Ishikawa (cell line): Measurements from ENCODE around the gene OPCML.

Experiments
- CEBPB ChIP-seq: IDR thresholded peaks from 2 replicates; pipeline ENCODE4 v1.6.1; 2012
- CREB1 ChIP-seq: IDR thresholded peaks from 2 replicates; pipeline ENCODE4 v1.6.1; 2012; ENCODE audit warnings: low read depth
- EP300 ChIP-seq: IDR thresholded peaks from 2 replicates; pipeline ENCODE4 v1.6.1; 2012; ENCODE audit warnings: borderline replicate concordance
- NFIC ChIP-seq: IDR thresholded peaks from 2 replicates; pipeline ENCODE4 v1.6.1; 2012
- RAD21 ChIP-seq: IDR thresholded peaks from 2 replicates; pipeline ENCODE4 v1.6.1; 2012; ENCODE audit warnings: low read depth
- TAF1 ChIP-seq: IDR thresholded peaks from 2 replicates; pipeline ENCODE4 v1.6.1; 2012; ENCODE audit warnings: low read depth, mild to moderate bottlenecking
- TEAD4 ChIP-seq: IDR thresholded peaks from 2 replicates; pipeline ENCODE4 v1.6.1; 2012
- YY1 ChIP-seq: IDR thresholded peaks from 2 replicates; pipeline ENCODE4 v1.6.1; 2012; ENCODE audit warnings: low read depth
- ZBTB7A ChIP-seq: IDR thresholded peaks from 2 replicates; pipeline ENCODE4 v1.6.1; 2012; ENCODE audit warnings: low read depth
- TF ChIP-seq, protein P1 (sequence below): IDR thresholded peaks from 2 replicates; pipeline ENCODE4 v1.6.1; 2012
- TF ChIP-seq, protein P2 (sequence below): IDR thresholded peaks from 2 replicates; pipeline ENCODE4 v1.6.1; 2012; ENCODE audit warnings: low read depth, mild to moderate bottlenecking

- TF ChIP-seq YY1 (no peak), EP300 (no peak), CEBPB (no peak), CREB1 (no peak), ZBTB7A (no peak), TAF1 (no peak), NFIC (no peak), RAD21 (no peak), TEAD4 (no peak)
- TF ChIP-seq, protein P1, sequence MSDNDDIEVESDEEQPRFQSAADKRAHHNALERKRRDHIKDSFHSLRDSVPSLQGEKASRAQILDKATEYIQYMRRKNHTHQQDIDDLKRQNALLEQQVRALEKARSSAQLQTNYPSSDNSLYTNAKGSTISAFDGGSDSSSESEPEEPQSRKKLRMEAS = no peak
- TF ChIP-seq, protein P2, sequence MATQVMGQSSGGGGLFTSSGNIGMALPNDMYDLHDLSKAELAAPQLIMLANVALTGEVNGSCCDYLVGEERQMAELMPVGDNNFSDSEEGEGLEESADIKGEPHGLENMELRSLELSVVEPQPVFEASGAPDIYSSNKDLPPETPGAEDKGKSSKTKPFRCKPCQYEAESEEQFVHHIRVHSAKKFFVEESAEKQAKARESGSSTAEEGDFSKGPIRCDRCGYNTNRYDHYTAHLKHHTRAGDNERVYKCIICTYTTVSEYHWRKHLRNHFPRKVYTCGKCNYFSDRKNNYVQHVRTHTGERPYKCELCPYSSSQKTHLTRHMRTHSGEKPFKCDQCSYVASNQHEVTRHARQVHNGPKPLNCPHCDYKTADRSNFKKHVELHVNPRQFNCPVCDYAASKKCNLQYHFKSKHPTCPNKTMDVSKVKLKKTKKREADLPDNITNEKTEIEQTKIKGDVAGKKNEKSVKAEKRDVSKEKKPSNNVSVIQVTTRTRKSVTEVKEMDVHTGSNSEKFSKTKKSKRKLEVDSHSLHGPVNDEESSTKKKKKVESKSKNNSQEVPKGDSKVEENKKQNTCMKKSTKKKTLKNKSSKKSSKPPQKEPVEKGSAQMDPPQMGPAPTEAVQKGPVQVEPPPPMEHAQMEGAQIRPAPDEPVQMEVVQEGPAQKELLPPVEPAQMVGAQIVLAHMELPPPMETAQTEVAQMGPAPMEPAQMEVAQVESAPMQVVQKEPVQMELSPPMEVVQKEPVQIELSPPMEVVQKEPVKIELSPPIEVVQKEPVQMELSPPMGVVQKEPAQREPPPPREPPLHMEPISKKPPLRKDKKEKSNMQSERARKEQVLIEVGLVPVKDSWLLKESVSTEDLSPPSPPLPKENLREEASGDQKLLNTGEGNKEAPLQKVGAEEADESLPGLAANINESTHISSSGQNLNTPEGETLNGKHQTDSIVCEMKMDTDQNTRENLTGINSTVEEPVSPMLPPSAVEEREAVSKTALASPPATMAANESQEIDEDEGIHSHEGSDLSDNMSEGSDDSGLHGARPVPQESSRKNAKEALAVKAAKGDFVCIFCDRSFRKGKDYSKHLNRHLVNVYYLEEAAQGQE = no peak
Observed at GRCh38 chr11:132531921-132532320, 1000.4 kb downstream of the OPCML start.
